Superior temporal gyrus (tissue), 1 donor: ENCODE measurements around the gene BLTP1.

Experiments
- DNase-seq: peaks from one replicate; pipeline ENCODE4 v3.0.0-alpha.2; 2016; ENCODE audit errors: extremely low spot score

BLTP1 gene

DNA sequence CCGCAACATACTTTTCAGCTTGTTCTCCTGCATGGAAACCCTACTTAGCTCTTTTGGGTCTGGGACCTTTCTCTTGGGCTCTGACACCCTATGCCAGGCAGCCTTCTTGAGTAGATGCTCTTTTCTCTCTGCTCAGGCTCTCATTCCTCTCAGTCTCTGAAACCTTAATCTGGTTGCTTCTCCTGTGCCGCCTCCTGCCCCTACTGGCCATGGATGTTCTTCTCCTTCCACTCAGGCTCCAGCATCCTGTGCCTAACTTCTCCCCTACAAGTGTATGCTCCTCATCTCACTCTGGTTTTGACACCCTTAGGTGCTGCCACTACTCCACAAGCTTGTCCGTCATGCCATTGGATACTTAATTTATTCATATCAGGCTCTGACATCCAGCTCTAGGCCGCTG lies 15.2 kb downstream of the BLTP1 start:
- DNase-seq, result no peak

DNA sequence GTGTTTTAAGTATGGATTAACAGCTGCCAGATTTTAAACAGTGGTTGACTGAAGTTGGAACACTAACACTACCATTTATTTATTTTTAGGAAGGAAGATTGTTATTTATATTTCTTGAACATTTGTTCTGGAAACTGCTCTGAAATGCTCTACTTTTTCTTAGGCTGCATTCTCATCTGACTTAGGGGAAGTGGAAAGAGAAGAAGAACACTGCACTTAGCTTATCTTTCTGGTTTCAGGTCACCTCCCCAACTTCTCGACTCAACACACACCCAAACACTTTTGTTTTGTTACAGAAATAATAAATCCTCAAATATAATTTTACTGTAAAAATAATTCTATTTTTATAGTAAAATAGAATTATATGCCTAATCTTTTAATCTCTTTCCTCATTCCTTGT lies 18.6 kb downstream of the BLTP1 start:
- DNase-seq, result no peak

DNA sequence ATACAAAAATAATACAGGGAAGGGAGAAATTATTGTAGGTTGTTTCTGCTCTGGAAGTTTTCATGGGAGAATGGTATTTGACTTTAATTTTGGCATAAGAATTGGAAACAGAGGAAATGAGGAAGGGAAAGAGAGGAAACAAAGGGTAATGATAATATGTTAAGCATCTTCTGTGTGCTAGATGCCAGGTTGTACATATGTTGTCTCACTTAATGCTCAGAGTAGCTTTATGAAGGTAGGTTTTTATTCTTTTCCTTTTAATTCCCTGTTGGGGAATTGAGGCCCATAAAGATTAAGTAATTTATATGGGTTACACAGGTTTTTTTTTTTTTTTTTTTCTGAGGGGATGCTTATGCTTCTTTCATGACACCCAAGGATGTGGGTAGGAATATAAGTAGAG lies 19.2 kb downstream of the BLTP1 start:
- DNase-seq, result no peak

DNA sequence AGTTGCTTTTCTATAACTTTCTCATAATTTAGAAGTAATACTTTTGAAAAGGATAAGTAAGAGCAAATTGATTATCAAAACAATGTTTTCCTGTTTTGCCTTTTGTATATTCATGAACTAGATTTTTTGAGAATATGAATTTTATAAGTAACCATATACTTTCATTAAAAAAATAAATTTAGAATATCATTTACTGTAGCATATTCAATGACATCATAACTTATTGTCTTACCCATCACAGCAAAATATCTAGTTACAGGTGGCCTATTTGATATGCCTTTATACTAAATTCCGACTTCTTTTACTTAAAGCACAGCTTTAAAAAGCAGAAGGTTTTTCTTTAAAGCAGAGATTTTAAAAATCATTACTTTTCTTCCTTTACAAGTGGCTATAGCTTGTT lies 20.1 kb downstream of the BLTP1 start:
- no peak for DNase-seq

DNA sequence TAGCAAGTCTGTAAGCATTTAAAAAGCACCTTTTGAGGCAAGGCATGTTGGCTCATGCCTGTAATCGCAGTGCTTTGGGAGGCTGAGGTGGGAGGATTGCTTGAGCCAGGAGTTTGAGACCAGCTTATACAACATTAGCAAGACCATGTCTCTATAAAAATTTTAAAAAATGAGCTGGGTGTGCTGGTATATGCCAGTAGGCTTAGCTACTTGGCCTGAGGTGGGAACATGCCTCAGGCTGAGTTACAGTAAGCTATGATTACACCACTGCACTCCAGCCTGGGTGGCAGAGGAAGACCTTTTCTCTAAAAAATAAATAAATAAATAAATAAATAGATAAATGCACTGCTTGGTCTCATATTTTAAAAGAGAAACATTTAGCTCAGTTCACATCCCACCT lies 26.8 kb downstream of the BLTP1 start:
- DNase-seq, result no peak

DNA sequence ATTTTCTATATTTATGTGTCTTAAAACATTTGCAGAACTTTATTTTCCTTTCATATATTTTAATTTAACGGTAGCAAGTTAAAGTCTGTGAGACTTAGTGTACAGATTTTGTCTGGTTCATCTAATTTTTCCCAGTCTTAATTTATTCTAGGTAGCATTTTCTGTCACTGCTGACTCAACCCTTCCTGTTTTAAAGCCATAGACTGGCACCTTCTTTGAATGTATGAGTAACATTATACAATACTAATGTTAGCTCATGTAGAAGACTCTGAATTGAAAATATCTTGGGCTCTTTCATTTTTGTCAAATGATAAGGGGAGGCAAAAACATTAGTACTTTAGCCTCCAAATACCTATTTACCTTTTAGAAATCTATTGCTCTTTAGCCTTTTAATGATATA lies 43.6 kb downstream of the BLTP1 start:
- no peak for DNase-seq
